NT2/D1 (cell line): ENCODE results near the gene TBC1D21.

Source experiments
- SUZ12 ChIP-seq: IDR thresholded peaks from 2 replicates; pipeline ENCODE4 v1.6.1; 2011; ENCODE audit not compliant: insufficient read length, insufficient read depth; ENCODE audit errors: extremely low read depth
- YY1 ChIP-seq: IDR thresholded peaks from 2 replicates; pipeline ENCODE4 v1.6.1; 2011; ENCODE audit not compliant: insufficient read length, insufficient read depth
- ZNF274 ChIP-seq: IDR thresholded peaks from 2 replicates; pipeline ENCODE4 v1.6.1; 2011; ENCODE audit warnings: mild to moderate bottlenecking, low read depth, low read length

DNA sequence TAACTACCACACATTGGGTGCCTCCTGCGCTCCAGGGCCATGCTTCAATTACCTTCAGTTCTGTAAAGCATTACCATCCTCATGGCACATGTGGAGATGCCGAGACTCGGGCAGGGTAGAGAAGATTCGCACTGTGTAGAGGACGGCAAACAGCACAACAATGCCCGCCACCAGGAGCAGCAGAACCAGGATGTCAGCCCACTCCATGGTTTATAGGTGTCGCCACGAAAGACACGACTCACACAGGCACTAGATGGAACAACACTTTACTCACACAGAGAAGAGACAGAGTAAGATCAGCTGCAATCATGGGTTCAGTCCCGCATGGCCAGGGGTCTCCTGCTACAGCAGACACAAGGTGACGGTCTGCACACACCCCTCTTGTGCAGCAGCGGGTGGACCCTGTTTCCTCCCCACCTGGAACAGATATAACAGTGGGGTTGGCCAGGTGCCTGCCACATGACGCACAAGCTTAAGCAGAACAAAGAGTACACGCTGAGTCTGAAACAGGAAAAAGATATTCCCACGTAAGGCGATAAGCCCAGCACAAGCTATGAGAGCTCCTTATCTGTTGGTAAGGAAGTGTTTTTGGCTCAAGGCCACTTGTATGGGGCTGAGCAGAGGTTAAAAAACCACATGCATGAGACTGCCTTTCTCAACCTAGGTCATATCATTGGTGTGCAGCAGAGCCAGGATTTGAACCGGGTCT, 2.5 kb upstream of the TBC1D21 start:
- TF ChIP-seq YY1 = no peak
- no peak for TF ChIP-seq ZNF274
- no peak for TF ChIP-seq SUZ12
